Fibroblast of skin of abdomen (primary cell): ENCODE measurements around the gene TSHZ2.
A peak's percentile ranks its signal among the peaks of the same experiment; 100 is the strongest.
"Not testable (repeated sequence)": the region's sequence is repeated elsewhere in the genome, so short reads cannot be mapped to it uniquely, and the experiment has no call there.

Experiments used
- DNase-seq: peaks from one replicate; pipeline ENCODE4 v3.0.0-alpha.2; 2013

Gene TSHZ2

GRCh38 chr20:53323460-53323859 lies 351.3 kb downstream of the TSHZ2 start:
- DNase-seq: not testable (repeated sequence)

- DNase-seq: no peak
These were observed 352.7 kb downstream of the TSHZ2 start for GRCh38 chr20:53324816-53325215.

GRCh38 chr20:53328961-53329360 lies 356.8 kb downstream of the TSHZ2 start:
- DNase-seq: peak; percentile 40

GRCh38 chr20:53329781-53330180 lies 357.6 kb downstream of the TSHZ2 start:
- no peak for DNase-seq

GRCh38 chr20:53330601-53331140 lies 358.5 kb downstream of the TSHZ2 start:
- no peak for DNase-seq

GRCh38 chr20:53331151-53331973 lies 359.2 kb downstream of the TSHZ2 start:
- DNase-seq: peak; percentile 83

GRCh38 chr20:53332022-53332837 lies 360.1 kb downstream of the TSHZ2 start:
- peak; percentile 14 for DNase-seq

- DNase-seq: no peak
These were observed 362.7 kb downstream of the TSHZ2 start for GRCh38 chr20:53334861-53335260.

- no peak for DNase-seq
These were observed 363.4 kb downstream of the TSHZ2 start for GRCh38 chr20:53335555-53335954.

- DNase-seq: no peak
These were observed 364.7 kb downstream of the TSHZ2 start for GRCh38 chr20:53336892-53337291.

- DNase-seq: no peak
These were observed 365.4 kb downstream of the TSHZ2 start for GRCh38 chr20:53337390-53338101.

GRCh38 chr20:53338716-53339115 lies 366.6 kb downstream of the TSHZ2 start:
- no peak for DNase-seq

- DNase-seq: no peak
These were observed 370.3 kb downstream of the TSHZ2 start for GRCh38 chr20:53342429-53342828.

- DNase-seq: no peak
These were observed 371.3 kb downstream of the TSHZ2 start for GRCh38 chr20:53343448-53343847.

- DNase-seq: no peak
These were observed 372.7 kb downstream of the TSHZ2 start for GRCh38 chr20:53344891-53345290.

- DNase-seq: no peak
These were observed 373.6 kb downstream of the TSHZ2 start for GRCh38 chr20:53345536-53346334.

- peak; percentile 37 for DNase-seq
These were observed 374.1 kb downstream of the TSHZ2 start for GRCh38 chr20:53346335-53346648.

GRCh38 chr20:53349730-53350129 lies 377.6 kb downstream of the TSHZ2 start:
- DNase-seq: no peak

GRCh38 chr20:53352727-53353440 lies 380.7 kb downstream of the TSHZ2 start:
- no peak for DNase-seq

GRCh38 chr20:53354314-53354713 lies 382.2 kb downstream of the TSHZ2 start:
- DNase-seq: no peak

GRCh38 chr20:53355790-53356189 lies 383.6 kb downstream of the TSHZ2 start:
- no peak for DNase-seq
